ENCODE results near the gene HSF5. TPM values are rescaled to one million over a fixed set of nuclear protein-coding genes. Genes with fewer than 3 reads are reported as not detected.

The HSF5 gene
- total RNA-seq = 0.27 TPM

GRCh38 chr17:58487589-58488427, at the start of gene HSF5:
HSF5 (minus strand) TSS chr17:58488408; CDS start chr17:58488274, 134 bp downstream.
- intact Hi-C loops (cut with DNase I) = no loop called here
- DNase-seq (ENCODE audit: low spot score) (no peak), ATAC-seq (no peak)

- DNase-seq (ENCODE audit: low spot score) (no peak), ATAC-seq (no peak)
- intact Hi-C loops (cut with DNase I) = loop anchor here (5.0 kb wide), 1 partner anchor 45 kb away; no protein-coding TSS in a partner anchor
These were observed 49.1 kb upstream of the HSF5 start for GRCh38 chr17:58537266-58537665.

DNA sequence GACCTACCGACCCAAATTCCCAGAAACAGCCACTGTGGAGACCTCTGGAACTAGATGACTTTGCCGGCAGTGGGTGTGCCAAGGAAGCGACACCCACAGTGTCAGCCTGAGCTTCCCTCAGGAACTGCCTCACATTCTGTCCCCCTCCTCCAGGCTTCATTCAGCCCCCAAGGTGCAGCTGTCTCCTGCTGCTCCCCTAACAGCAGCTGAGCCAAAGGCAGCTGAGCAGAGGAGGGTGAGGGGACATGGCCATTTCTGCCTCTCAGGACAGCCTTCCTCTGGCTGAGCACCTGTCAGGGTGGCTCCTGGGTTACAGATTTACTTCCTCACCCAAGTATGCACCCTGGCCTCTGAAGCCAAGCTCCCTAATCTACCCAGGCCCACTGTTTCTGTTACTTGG, 48.3 kb upstream of the HSF5 start:
- intact Hi-C loops (cut with DNase I) = loop anchor here (5.0 kb wide), 1 partner anchor 46 kb away; no protein-coding TSS in a partner anchor
- no peak for DNase-seq (ENCODE audit: low spot score)
- no peak for ATAC-seq

DNA sequence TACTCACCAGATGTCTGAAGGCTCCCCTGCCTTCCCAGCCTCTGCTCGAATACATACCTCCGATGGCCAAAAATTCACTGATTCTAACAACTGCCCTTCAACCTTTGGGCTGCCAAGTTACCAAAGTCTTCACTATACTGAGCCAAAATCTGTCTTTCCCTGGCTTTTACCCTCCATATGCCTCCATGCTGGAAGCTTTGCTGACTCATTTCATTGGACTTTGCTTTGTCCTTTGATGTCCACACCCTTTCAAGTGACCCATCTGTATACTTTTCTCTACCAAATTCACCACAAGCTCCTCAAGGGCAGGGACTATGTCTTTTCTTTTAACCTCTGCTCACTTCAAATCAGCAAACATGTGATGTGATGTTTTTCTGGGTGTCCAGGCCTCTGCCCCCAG, 47.2 kb upstream of the HSF5 start:
- ATAC-seq = no peak
- intact Hi-C loops (cut with DNase I) = loop anchor here (5.0 kb wide), 1 partner anchor 47 kb away; no protein-coding TSS in a partner anchor
- DNase-seq (ENCODE audit: low spot score) = no peak

- intact Hi-C loops (cut with DNase I) = loop anchor here (5.0 kb wide), 1 partner anchor 47 kb away; no protein-coding TSS in a partner anchor
- ATAC-seq (no peak), DNase-seq (ENCODE audit: low spot score) (no peak)
These were observed 46.8 kb upstream of the HSF5 start for GRCh38 chr17:58534901-58535421.

- DNase-seq (ENCODE audit: low spot score) = no peak
- intact Hi-C loops (cut with DNase I) = no loop called here
- no peak for ATAC-seq
These were observed 46.1 kb upstream of the HSF5 start for GRCh38 chr17:58534331-58534730.

GRCh38 chr17:58533616-58534188, 45.5 kb upstream of the HSF5 start:
- ATAC-seq (no peak), DNase-seq (ENCODE audit: low spot score) (no peak)
- intact Hi-C loops (cut with DNase I) = no loop called here

DNA sequence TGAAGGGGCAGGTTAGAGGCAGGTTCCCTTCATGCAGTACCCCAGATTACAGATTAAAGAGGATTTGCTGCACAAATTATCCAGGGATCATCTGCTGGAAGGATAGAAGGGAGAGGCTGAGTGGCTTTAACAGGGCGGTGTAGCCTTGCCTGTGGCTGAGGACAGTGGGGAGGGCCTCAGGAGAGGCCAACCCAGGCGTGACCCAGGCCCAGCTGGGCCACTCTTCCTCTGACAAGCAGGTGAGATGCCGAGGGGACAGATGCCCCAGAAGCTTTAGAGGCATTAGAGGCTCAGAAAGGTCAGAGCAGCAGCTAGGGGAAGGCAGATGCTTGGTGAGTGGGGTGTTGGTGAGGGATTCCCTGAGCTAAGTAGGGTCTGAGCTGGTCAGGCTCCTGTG, 44.3 kb upstream of the HSF5 start:
- ATAC-seq = no peak
- no peak for DNase-seq (ENCODE audit: low spot score)
- intact Hi-C loops (cut with DNase I) = no loop called here

- DNase-seq (ENCODE audit: low spot score) (peak; percentile 71), ATAC-seq (peak; percentile 78)
- intact Hi-C loops (cut with DNase I) = no loop called here
These were observed 43.7 kb upstream of the HSF5 start for GRCh38 chr17:58531661-58532554.

DNA sequence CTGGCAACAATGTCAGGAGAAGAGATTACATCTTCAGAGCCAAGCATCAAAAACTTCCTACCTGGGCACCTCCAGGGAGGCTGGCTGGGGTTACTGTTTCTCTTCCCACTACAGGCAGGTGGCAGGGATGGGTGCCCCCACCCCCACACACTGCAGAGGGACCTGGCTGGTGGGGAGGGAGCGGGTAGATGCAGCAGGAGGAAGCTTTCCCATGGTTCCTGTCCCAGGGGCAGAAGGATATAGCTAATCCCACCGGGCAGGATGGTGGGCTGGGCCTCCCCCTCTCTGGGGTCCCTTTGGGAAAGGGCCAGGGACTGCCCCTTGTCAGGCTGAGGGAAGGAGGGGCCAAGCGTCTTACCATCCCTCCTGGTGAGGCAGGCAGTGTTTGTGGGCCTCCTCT, 42.9 kb upstream of the HSF5 start:
- ATAC-seq (peak; percentile 7), DNase-seq (ENCODE audit: low spot score) (no peak)
- intact Hi-C loops (cut with DNase I) = no loop called here

DNA sequence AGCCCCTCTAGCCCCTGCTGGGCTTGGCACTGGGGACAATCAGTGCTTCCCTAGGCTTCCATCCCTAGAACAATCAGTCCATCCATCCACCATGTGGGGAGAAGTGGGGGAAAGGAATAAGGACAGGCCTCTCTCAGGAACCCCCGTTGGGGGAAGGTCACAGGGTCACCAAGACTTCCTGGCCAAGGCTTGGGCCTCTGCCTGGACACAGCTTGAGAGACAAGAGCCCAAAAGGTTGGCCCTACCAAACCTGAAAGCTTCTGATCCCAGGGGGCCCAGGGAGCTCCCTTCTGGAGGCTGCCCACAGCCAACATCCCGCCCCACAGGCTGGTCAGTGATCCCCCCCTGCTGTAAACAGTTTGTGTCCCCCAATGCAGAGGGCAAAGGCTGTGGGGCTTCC, 42.4 kb upstream of the HSF5 start:
- DNase-seq (ENCODE audit: low spot score) = no peak
- intact Hi-C loops (cut with DNase I) = no loop called here
- no peak for ATAC-seq

GRCh38 chr17:58529275-58529674, 41.1 kb upstream of the HSF5 start:
- ATAC-seq = no peak
- DNase-seq (ENCODE audit: low spot score) = no peak
- intact Hi-C loops (cut with DNase I) = no loop called here

- ATAC-seq (no peak), DNase-seq (ENCODE audit: low spot score) (no peak)
- intact Hi-C loops (cut with DNase I) = no loop called here
These were observed 40.2 kb upstream of the HSF5 start for GRCh38 chr17:58528443-58528842.

DNA sequence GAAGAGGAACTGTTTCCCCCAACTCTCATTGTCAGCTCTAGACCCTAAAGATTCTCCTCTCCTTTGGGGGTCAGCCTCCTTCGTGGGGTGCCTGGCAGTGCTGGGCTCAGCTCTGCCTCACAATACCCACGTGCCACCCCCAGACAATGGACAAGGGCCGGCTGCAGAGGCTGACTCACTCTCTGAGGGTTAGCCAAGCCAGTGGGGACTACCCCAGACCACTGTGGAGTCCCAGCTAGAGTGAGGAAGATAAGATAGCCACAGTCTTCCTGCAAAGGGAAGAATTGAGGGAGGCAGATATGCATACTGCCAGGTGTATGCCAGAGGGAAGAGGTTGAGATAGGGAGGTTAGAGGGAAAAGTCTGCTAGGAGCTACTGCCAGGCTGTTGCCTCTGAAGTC, 39.7 kb upstream of the HSF5 start:
- intact Hi-C loops (cut with DNase I) = no loop called here
- ATAC-seq = no peak

GRCh38 chr17:58527306-58527705, 39.1 kb upstream of the HSF5 start:
- no peak for ATAC-seq
- intact Hi-C loops (cut with DNase I) = no loop called here
- no peak for DNase-seq (ENCODE audit: low spot score)

More for the DNA sequence above, 39.7 kb upstream of the HSF5 start:
- DNase-seq (ENCODE audit: low spot score) = no peak

DNA sequence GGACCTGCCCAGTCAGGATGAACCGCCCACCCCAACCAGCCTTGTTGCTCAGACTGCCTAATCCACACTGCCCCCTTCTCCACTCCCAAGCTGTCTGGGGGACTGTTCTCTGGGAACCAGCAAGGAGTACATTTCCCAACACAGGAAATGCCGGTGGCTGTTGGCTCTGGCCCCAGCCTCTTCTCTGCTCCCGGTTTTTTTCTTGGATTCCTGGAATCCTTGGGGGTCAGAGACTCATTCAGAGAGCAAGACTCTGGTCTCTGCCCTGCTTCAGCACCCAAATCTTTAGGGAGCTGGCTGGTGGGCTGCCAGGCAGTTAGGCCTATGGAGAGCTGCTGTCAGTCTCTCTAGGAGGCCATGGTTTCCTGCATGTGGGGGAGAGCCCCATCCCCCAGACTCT, 37.0 kb upstream of the HSF5 start:
- intact Hi-C loops (cut with DNase I) = no loop called here
- peak; percentile 71 for DNase-seq (ENCODE audit: low spot score)
- ATAC-seq = peak; percentile 89

GRCh38 chr17:58521680-58522079, 33.5 kb upstream of the HSF5 start:
- ATAC-seq = no peak
- intact Hi-C loops (cut with DNase I) = loop anchor here (5.0 kb wide), 1 partner anchor 481 kb away; no protein-coding TSS in a partner anchor
- no peak for DNase-seq (ENCODE audit: low spot score)

DNA sequence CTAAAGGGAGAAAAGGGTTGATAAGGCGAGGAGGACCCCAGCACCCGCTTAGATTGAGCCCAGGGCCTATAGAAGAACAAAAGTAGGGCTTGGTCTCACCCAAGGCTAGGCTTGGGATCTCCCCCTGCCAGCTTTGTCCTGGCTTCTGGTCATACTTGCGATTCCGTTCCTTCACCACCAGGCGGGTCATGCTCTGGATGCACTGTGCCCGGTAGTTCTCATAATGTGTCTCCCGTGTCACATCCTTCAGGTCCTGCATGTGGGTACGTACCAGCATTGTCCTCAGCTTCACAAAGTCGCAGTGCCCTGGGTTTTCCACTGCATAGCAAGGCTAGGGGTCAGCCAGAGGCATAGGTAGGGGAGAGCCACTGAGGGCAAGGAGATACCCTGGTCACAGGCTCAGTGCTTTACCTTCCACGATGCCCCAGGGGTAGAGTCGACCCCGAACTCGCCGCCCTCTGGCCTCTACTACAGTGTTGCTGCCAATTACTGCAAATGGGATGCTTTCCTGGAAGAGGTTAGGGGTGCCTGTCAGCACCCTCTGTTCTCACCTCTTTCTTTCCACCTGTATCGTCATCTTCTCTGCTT, 32.7 kb upstream of the HSF5 start:
- no peak for DNase-seq (ENCODE audit: low spot score)
- no peak for ATAC-seq
- intact Hi-C loops (cut with DNase I) = loop anchor here (5.0 kb wide), 1 partner anchor 481 kb away; no protein-coding TSS in a partner anchor

Measured in sciatic nerve (tissue), 2 donors.